Esophagus squamous epithelium (tissue), 5 donors: ENCODE measurements around the gene PHF2. TPM values are rescaled to one million over a fixed set of nuclear protein-coding genes. Genes with fewer than 3 reads are reported as not detected.

Experiments used
- DNase-seq: peaks from one replicate; lab custom pipeline; 2025; lab: John Stamatoyannopoulos, UW
- H3K27ac ChIP-seq, 4 donors: fragments of 200-600 bp; sonication (generic); one replicate each; pipeline ENCODE4 v1.5.1; 2016 to 2019; ENCODE audit warnings: mild to moderate bottlenecking in 1 of 4
- H3K27me3 ChIP-seq, 4 donors: fragments of 200-600 bp; sonication (generic); 1 replicate in 3 of 4; 2 replicates in 1 of 4; pipeline versions ENCODE4 v1.5.1 to v1.6.0; 2017 to 2021; ENCODE audit warnings: antibody characterized with exemption in 1 of 4
- H3K36me3 ChIP-seq, 3 donors: fragments of 200-600 bp; sonication (generic); one replicate each; pipeline ENCODE4 v1.5.1; 2016 to 2019
- H3K4me1 ChIP-seq, 3 donors: fragments of 200-600 bp; sonication (generic); one replicate each; pipeline ENCODE4 v1.5.1; 2017 to 2019
- H3K4me3 ChIP-seq, 4 donors: fragments of 200-600 bp; sonication (generic); 1 replicate in 3 of 4; 2 replicates in 1 of 4; pipeline ENCODE4 v1.5.1; 2016 to 2019; ENCODE audit warnings: mild to moderate bottlenecking in 2 of 4, moderate library complexity in 1 of 4
- H3K9me3 ChIP-seq, 3 donors: fragments of 200-600 bp; sonication (generic); one replicate each; pipeline ENCODE4 v1.5.1; 2016 to 2019
- CTCF ChIP-seq, 6 experiments: fragments of 450-650 bp in 4 of 6; fragments of 200-600 bp in 2 of 6; sonication (generic) in 2 of 6; IDR thresholded peaks; one replicate each; pipeline ENCODE4 v1.5.1; 2016 to 2019; ENCODE audit warnings: antibody characterized with exemption in 6 of 6, mild to moderate bottlenecking in 4 of 6, moderate library complexity in 4 of 6
- POLR2A ChIP-seq, 4 donors: fragments of 450-650 bp; IDR thresholded peaks; one replicate each; pipeline ENCODE4 v1.6.1; 2017; ENCODE audit warnings: antibody characterized with exemption in 4 of 4, mild to moderate bottlenecking in 4 of 4, moderate library complexity in 3 of 4
- WGBS, 2 donors: methylation state at CpG; one replicate each; pipeline ENCODE4 v1.1.5; 2018; 5-methylcytosine and 5-hydroxymethylcytosine counted together
- intact Hi-C: fragments of 100-400 bp; cut with DNase I; formaldehyde crosslinking; loops from one replicate; pipeline ENCODE4 v1.15.0; 2022
- total RNA-seq, 4 donors: library from RNA; depleted of rRNA; stranded (reverse); fragments of >200 nt; gene quantifications; one replicate each; pipeline ENCODE4 v1.1.0, GENCODE V29; 2016
- donor health status: DM: yes; HTN: yes; CAD: no.

The PHF2 gene
- total RNA-seq, 4 donors from 2014 or later, result 13.3 to 22.6 (median 17.5) TPM

GRCh38 chr9:93698140-93698908 lies 121.9 kb downstream of the PHF2 start:
- no peak overlapping the region for H3K27ac ChIP-seq
- no peak for DNase-seq
- 77 to 81% methylated on average over 4 to 5 of the region's 16 CpGs for whole genome bisulfite sequencing, 2 donors
- intact Hi-C loops, result no loop called here
- no peak for TF ChIP-seq POLR2A (IDR thresholded peaks at IDR 0.05)
- no peak for TF ChIP-seq CTCF (IDR thresholded peaks at IDR 0.05)
- no peak overlapping the region for H3K4me3 ChIP-seq
- peaks cover 0 to 8% (median 0%) of the 10 kb centered on the region in 4 donors for H3K27me3 ChIP-seq
- H3K9me3 ChIP-seq, result peaks cover 0 to 8% (median 0%) of the 10 kb centered on the region in 3 donors
- H3K36me3 ChIP-seq, result no peaks in the 10 kb centered on the region
- H3K4me1 ChIP-seq, result no peaks in the 10 kb centered on the region

GRCh38 chr9:93699650-93700049 lies 123.3 kb downstream of the PHF2 start:
- WGBS, 2 donors, result 100% methylated on average over 2 of the region's 3 CpGs; no CpG with 5 or more reads in 1 of the 2 donors
- H3K4me1 ChIP-seq, result no peaks in the 10 kb centered on the region
- no peak overlapping the region for H3K4me3 ChIP-seq
- DNase-seq, result no peak
- H3K9me3 ChIP-seq, result peaks cover 0 to 8% (median 0%) of the 10 kb centered on the region in 3 donors
- H3K27me3 ChIP-seq, result peaks cover 0 to 8% (median 0%) of the 10 kb centered on the region in 4 donors
- no peaks in the 10 kb centered on the region for H3K36me3 ChIP-seq
- TF ChIP-seq CTCF (IDR thresholded peaks at IDR 0.05), result no peak
- TF ChIP-seq POLR2A (IDR thresholded peaks at IDR 0.05), result no peak
- H3K27ac ChIP-seq, result no peak overlapping the region
- intact Hi-C loops, result no loop called here

GRCh38 chr9:93701494-93702218 lies 125.3 kb downstream of the PHF2 start:
- Histone ChIP-seq H3K9me3 (peaks cover 0 to 8% (median 0%) of the 10 kb centered on the region in 3 donors), H3K4me1 (no peaks in the 10 kb centered on the region), H3K27ac (no peak overlapping the region), H3K27me3 (peaks cover 0 to 8% (median 0%) of the 10 kb centered on the region in 4 donors), H3K36me3 (no peaks in the 10 kb centered on the region), H3K4me3 (no peak overlapping the region)
- no peak for TF ChIP-seq CTCF (IDR thresholded peaks at IDR 0.05)
- 70 to 93% methylated on average over 2 to 9 of the region's 16 CpGs for WGBS, 2 donors
- intact Hi-C loops, result no loop called here
- no peak for DNase-seq

- H3K9me3 ChIP-seq, result peaks cover 0 to 8% (median 0%) of the 10 kb centered on the region in 3 donors
- 57 to 58% methylated on average over 6 to 7 of the region's 7 CpGs for WGBS, 2 donors
- intact Hi-C loops, result no loop called here
- no peaks in the 10 kb centered on the region for H3K4me1 ChIP-seq
- TF ChIP-seq CTCF (IDR thresholded peaks at IDR 0.05) (no peak), POLR2A (IDR thresholded peaks at IDR 0.05) (no peak)
- H3K4me3 ChIP-seq, result no peak overlapping the region
- peaks cover 0 to 8% (median 0%) of the 10 kb centered on the region in 4 donors for H3K27me3 ChIP-seq
- H3K36me3 ChIP-seq, result no peaks in the 10 kb centered on the region
- no peak for DNase-seq
- no peak overlapping the region for H3K27ac ChIP-seq
Observed at GRCh38 chr9:93702261-93702660, 125.9 kb downstream of the PHF2 start.
